Kidney (tissue), 14 donors: ENCODE measurements around the gene CLEC2L. TPM values are rescaled to one million over a fixed set of nuclear protein-coding genes. Genes with fewer than 3 reads are reported as not detected.

Experiments used
- DNase-seq, 5 donors: peaks; one replicate each; pipeline ENCODE4 v3.0.0-alpha.2; 2013 to 2020
- FAIRE-seq: peaks from 2 replicates; lab custom pipeline; 2012; peaks lifted over from hg19 to GRCh38; lab: Jason Lieb, UNC
- H3K27ac ChIP-seq, 2 donors: one replicate each; pipeline ENCODE4 v1.7.0; 2013; ENCODE audit warnings: low read depth in 2 of 2, low read length in 2 of 2, inconsistent platforms in 1 of 2
- H3K27me3 ChIP-seq: one replicate; pipeline ENCODE4 v1.7.1; 2013; ENCODE audit warnings: low read length, inconsistent platforms; ENCODE audit not compliant: control insufficient read depth, insufficient read depth
- H3K36me3 ChIP-seq, 3 donors: one replicate each; pipeline versions ENCODE4 v1.7.0 to v1.7.1; 2013; ENCODE audit warnings: low read length in 3 of 3, control low read depth in 1 of 3, inconsistent platforms in 1 of 3; ENCODE audit not compliant: insufficient read depth in 3 of 3, control insufficient read depth in 2 of 3
- H3K4me1 ChIP-seq, 3 donors: one replicate each; pipeline versions ENCODE4 v1.7.0 to v1.7.1; 2013; ENCODE audit warnings: low read length in 3 of 3, inconsistent platforms in 1 of 3, low read depth in 1 of 3; ENCODE audit not compliant: control insufficient read depth in 2 of 3, insufficient read depth in 2 of 3
- H3K4me3 ChIP-seq, 3 donors: one replicate each; pipeline versions ENCODE4 v1.7.0 to v1.8.1; 2013; ENCODE audit warnings: low read length in 3 of 3, control low read depth in 1 of 3, inconsistent platforms in 1 of 3
- H3K9ac ChIP-seq, 3 donors: one replicate each; pipeline versions ENCODE4 v1.7.0 to v1.7.1; 2013; ENCODE audit warnings: low read length in 3 of 3, control low read depth in 1 of 3, inconsistent platforms in 1 of 3
- H3K9me3 ChIP-seq, 3 donors: one replicate each; pipeline versions ENCODE4 v1.7.0 to v1.7.1; 2013; ENCODE audit warnings: low read length in 3 of 3, control low read depth in 1 of 3, inconsistent platforms in 1 of 3; ENCODE audit not compliant: control insufficient read depth in 2 of 3, insufficient read depth in 1 of 3
- CTCF ChIP-seq: IDR thresholded peaks from 3 replicates; pipeline ENCODE4 v1.5.1; 2012; ENCODE audit warnings: mild to moderate bottlenecking, moderate library complexity, borderline replicate concordance; ENCODE audit not compliant: insufficient read depth; ENCODE audit errors: extremely low read depth
- intact Hi-C: fragments of 100-400 bp; cut with DNase I; formaldehyde crosslinking; loops from one replicate; pipeline ENCODE4 v1.11.1; 2022
- polyA plus RNA-seq: library from polyadenylated mRNA; stranded (reverse); fragments of 350-450 nt; fragmentation: Illumina TruSeq; extraction: RNeasy Lipid Tissue Mini Kit (QIAGEN cat#74804); gene quantifications from one replicate; pipeline ENCODE4 v1.2.3, GENCODE V29; 2014; ENCODE audit warnings: low read depth, low replicate concordance; ENCODE audit not compliant: insufficient read depth
- total RNA-seq: library from RNA; stranded (reverse); fragmentation: NEBNext Ultra II Directional; extraction: Animal tissue kit (Norgen Biotek cat#: 25700); gene quantifications from one replicate; pipeline ENCODE4 v1.2.1, GENCODE V29; 2021
- donor health status: control.
- donor health status: control.
- donor health status: control.
- donor health status: control.
- donor health status: control.
- donor health status: DM: yes; HTN: yes; CAD: no.
- donor health status: Normal renal cell carcinoma (clear cell type).

CLEC2L gene
- total and polyA plus RNA-seq, 2 donors from 2014 or later, result not detected

- no peak for TF ChIP-seq CTCF
- no peak for FAIRE-seq
- peaks cover 6% of the 10 kb centered on the region for H3K27me3 ChIP-seq
These were observed 707 bp downstream of the CLEC2L start for GRCh38 chr7:139523968-139524815.

GRCh38 chr7:139525239-139525638 is 1.8 kb downstream of the CLEC2L start:
- no peak overlapping the region for H3K4me3 ChIP-seq
- no peaks in the 10 kb centered on the region for H3K9me3 ChIP-seq
- no peaks in the 10 kb centered on the region for H3K36me3 ChIP-seq
- H3K27ac ChIP-seq, result no peak overlapping the region
- H3K4me1 ChIP-seq, result peaks cover 0 to 2% (median 0%) of the 10 kb centered on the region in 3 donors
- FAIRE-seq, result no peak
- no peak overlapping the region for H3K9ac ChIP-seq
- intact Hi-C loops, result no loop called here
- no peak for DNase-seq
- peaks cover 6% of the 10 kb centered on the region for H3K27me3 ChIP-seq
- TF ChIP-seq CTCF, result no peak

More at GRCh38 chr7:139523968-139524815, 707 bp downstream of the CLEC2L start:
- H3K27ac ChIP-seq, result no peak overlapping the region
- DNase-seq, result no peak
- no peak overlapping the region for H3K4me3 ChIP-seq
- H3K9me3 ChIP-seq, result no peaks in the 10 kb centered on the region
- H3K4me1 ChIP-seq, result peaks cover 0 to 2% (median 0%) of the 10 kb centered on the region in 3 donors
- intact Hi-C loops, result no loop called here
- H3K9ac ChIP-seq, result no peak overlapping the region
- H3K36me3 ChIP-seq, result no peaks in the 10 kb centered on the region

- no peak for FAIRE-seq
- no peaks in the 10 kb centered on the region for H3K9me3 ChIP-seq
These were observed 2.3 kb downstream of the CLEC2L start for GRCh38 chr7:139525750-139526149.

More at GRCh38 chr7:139525750-139526149, 2.3 kb downstream of the CLEC2L start:
- TF ChIP-seq CTCF, result no peak
- no peak overlapping the region for H3K4me3 ChIP-seq
- intact Hi-C loops, result no loop called here
- no peak overlapping the region for H3K27ac ChIP-seq
- peaks cover 0 to 2% (median 0%) of the 10 kb centered on the region in 3 donors for H3K4me1 ChIP-seq
- no peaks in the 10 kb centered on the region for H3K36me3 ChIP-seq
- H3K27me3 ChIP-seq, result peaks cover 6% of the 10 kb centered on the region
- DNase-seq, result no peak
- no peak overlapping the region for H3K9ac ChIP-seq
